HFF-Myc (cell line): ENCODE measurements around the gene CBL.

Experiments
- DNase-seq: peaks from one replicate; pipeline ENCODE4 v3.0.0-alpha.2; 2011; ENCODE audit warnings: low read depth; ENCODE audit errors: extremely low read depth
- H3K4me3 ChIP-seq: replicated peaks from 2 replicates; pipeline ENCODE4 v1.5.1; 2011; ENCODE audit warnings: low read depth, mild to moderate bottlenecking, control low read depth, low read length
- TF ChIP-seq, protein P1 (sequence below): IDR thresholded peaks from 2 replicates; pipeline ENCODE4 v1.5.1; 2012; ENCODE audit warnings: mild to moderate bottlenecking, low read depth, low read length, control low read depth; ENCODE audit errors: missing control alignments

CBL gene

DNA sequence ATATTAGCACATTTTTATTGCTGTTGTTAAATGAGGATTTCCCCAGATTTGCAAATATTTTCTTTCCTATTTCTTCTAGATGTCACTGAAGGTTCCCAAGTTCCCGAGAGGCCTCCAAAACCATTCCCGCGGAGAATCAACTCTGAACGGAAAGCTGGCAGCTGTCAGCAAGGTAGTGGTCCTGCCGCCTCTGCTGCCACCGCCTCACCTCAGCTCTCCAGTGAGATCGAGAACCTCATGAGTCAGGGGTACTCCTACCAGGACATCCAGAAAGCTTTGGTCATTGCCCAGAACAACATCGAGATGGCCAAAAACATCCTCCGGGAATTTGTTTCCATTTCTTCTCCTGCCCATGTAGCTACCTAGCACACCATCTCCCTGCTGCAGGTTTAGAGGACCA, 93.3 kb downstream of the CBL start:
- TF ChIP-seq, protein P1, sequence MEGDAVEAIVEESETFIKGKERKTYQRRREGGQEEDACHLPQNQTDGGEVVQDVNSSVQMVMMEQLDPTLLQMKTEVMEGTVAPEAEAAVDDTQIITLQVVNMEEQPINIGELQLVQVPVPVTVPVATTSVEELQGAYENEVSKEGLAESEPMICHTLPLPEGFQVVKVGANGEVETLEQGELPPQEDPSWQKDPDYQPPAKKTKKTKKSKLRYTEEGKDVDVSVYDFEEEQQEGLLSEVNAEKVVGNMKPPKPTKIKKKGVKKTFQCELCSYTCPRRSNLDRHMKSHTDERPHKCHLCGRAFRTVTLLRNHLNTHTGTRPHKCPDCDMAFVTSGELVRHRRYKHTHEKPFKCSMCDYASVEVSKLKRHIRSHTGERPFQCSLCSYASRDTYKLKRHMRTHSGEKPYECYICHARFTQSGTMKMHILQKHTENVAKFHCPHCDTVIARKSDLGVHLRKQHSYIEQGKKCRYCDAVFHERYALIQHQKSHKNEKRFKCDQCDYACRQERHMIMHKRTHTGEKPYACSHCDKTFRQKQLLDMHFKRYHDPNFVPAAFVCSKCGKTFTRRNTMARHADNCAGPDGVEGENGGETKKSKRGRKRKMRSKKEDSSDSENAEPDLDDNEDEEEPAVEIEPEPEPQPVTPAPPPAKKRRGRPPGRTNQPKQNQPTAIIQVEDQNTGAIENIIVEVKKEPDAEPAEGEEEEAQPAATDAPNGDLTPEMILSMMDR, result no peak
- DNase-seq, result no peak

DNA sequence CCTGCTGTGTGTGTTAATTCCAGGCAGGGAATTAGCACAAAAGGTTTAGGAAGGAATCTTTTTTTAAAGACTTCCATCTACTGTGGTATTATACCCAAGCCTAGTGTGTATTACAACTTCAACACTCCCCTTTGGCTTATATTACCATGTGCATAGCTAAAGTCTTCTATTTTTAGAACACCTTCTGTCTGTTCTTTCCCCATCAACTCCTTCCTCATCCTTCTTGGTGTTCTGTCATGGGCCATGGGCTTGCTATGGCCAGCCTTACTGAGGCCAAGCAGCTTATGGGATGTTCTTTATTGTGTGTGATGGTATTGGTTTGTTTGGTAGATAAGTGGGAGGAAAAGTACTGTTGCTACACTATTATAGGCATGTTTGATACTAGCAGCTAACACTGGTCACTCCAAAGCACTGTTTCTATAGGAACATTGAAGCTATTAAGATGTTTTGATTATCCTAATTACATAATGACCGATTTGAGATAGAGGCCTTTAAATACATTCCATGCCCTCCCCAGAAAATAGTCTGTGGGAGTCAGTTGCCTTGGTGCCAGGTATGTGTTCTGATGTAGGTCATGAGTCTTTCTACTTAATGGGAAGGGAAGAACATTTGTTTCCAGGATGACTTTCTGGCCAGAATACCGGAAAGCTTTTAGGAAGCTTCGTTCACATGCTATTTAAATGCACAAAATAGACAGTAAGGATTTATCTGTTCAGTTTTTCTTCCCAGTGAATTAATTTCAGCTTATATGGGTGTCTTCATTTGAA, 94.2 kb downstream of the CBL start:
- no peak overlapping the region for H3K4me3 ChIP-seq
- TF ChIP-seq, protein P1, result no peak
- DNase-seq, result no peak

More for the DNA sequence above, 93.3 kb downstream of the CBL start:
- H3K4me3 ChIP-seq, result no peak overlapping the region

DNA sequence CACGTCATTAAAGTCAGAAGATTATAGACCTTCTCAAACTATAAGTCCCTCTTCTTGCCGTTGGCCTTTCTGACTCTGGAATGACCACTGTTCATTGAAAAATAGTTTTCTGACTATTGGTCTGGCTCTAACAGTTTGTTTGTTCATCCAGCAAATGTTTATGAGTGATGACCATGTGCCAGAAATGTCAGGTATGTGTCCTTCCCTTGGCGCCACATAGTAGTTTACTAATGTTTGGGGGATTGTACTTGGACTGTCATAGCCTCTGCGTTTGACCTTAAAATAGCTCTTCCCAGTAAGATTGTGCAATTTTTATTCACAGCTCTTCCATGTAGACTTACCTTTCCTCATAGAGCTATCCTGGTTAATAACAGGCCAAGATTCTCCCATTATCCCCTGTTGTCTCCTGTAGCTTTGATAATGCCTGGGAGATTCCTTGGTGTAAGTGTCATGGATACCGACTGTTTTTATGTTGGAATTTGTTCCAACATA, 97.1 kb downstream of the CBL start:
- TF ChIP-seq, protein P1, result no peak
- DNase-seq, result no peak
- H3K4me3 ChIP-seq, result no peak overlapping the region

GRCh38 chr11:119305556-119306372, 99.6 kb downstream of the CBL start:
- TF ChIP-seq, protein P1, result no peak
- no peak for DNase-seq
- no peak overlapping the region for H3K4me3 ChIP-seq

GRCh38 chr11:119306373-119306890, 100.3 kb downstream of the CBL start:
- DNase-seq, result no peak
- H3K4me3 ChIP-seq, result no peak overlapping the region
- TF ChIP-seq, protein P1, result no peak

DNA sequence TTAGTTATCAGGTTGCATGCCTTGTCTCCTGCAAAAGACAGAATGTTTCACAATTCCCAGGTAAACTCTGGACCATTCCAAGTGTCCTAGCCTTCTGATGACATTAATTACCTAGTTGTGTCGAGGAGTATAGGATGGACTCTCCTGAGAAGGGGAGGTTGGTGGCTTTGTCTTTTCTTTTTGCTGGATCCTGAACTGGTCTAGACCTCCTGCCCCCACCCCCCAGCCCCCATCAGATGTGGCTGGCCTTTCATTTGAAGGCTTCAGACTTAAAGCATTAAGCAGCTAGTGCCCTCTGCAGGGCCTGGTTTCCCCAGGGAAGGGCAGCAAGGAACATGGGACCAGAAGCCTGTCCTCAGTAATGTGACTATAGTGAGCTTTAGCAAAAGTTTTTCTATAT, 101.1 kb downstream of the CBL start:
- DNase-seq, result no peak
- TF ChIP-seq, protein P1, result peak; percentile 14
- no peak overlapping the region for H3K4me3 ChIP-seq
